ENCODE data around the gene PDE3A.

PDE3A gene

DNA sequence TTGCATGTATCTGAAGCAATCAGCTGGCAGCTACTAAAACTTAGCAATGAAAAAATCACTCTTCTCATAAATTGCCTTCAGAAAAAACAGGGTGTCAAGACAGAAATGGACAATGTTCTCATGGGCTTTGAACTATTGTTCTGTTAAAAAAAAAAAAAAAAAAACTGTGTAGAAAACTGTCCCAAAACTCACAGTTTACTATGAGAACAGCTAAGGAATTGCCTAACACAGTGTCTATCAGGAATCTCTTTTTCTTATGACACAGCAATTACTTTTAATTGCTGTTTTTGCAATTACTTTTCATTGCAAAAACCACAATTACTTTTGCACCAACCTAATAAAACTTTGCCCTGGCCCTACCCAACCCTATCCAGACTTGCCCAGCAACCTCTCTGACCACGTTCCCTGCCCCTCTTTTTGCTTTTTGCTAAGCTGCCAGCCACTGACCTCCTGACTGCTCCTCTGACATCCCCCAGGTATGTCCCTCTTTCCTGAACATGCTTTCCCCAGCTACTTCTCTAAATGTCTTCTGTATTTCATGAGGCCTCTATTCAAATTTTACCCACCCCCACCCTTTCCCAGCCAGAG, 258.8 kb downstream of the PDE3A start:
- no peak for DNase-seq

DNA sequence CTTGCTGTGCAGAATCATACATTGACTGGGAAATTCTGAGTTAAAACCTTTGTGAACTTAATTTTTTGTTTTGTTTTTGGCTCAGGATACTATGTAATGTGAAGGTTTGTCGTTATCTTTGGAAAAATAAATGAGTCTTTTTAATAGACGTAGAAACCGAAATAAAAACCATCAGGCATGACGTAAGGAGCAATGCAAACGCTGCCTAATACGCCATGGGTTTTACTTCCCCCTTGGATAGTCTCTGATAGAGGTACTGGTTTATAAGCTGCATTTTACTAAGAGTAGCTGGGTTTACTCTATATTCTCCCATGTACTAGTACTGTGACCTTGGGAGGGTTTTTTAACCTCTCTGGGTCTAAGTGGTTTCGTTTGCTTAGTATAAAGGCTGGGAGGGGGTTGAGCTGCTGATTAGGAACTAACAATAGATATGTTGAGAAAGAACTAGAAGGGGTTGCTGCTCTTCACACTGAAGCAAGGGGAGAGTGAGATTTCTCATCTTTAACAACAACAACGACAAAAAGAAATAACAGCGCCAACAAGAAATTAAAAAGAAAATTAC, 260.0 kb downstream of the PDE3A start:
- DNase-seq, result no peak

DNA sequence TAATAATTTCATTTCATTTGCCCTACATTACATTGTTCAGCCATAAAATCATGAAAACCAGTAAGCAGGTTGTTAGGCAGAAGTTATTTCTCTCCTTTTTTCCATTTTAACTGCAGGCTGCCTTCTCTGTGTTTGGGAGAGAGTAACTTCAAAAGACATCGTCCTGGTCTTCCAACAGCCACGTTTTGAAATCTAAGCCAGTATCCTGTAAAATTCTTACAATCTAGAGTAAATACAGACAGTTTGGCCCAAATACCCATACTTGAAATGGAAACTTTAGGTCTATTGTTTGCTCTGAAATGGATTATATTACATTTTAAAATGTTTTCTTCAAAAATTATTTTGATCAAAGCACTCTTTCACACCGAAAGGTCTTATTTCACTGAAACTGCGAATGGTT, 260.7 kb downstream of the PDE3A start:
- no peak for DNase-seq

DNA sequence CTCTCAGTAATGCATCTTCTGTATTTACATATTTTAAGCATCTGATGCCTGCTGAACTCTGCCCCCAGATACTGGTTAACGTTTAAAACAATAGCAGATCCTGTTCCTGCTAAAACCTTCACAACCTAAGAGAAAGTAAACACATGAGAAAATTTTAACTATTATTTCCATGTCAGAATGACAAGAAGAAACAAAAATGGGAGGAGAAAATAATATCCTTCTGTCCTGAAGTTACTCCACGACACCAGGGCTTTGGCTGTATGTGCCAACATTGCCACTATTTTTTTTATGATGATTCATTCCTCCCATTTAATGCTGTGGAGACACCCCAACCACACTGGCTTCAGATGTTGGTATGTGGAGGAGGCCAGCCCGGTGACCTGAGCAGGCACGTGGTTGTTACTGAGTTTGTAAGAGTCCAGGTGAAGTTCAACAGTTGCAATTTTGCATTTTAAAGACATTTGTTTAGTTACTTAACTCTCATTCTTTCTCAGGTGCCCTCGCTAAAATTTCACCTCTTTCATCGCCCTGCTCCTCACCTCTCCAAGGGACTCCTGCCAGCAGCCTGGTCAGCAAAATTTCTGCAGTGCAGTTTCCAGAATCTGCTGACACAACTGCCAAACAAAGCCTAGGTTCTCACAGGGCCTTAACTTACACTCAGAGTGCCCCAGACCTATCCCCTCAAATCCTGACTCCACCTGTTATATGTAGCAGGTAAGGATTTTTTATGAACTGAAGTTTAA, 261.2 kb downstream of the PDE3A start:
- DNase-seq, result no peak

DNA sequence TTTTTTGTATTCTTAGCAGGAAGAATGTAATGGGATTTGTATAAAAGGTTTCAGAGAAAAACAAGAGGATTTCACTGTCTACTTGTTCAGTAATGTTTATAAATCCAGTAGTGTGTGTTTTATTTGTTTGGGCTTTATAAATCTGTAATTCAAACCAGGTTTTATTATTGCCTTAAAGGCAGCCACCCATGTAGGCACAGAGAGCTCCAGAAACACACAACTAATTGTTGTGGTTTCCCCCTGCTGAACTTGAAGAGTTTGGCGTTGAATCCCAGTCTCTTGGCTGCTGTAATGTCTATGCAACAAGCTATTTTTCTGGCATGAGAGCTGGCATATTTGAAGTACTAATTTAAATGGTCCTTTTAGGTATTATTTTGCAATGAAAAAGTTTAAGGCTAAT, 263.4 kb downstream of the PDE3A start:
- no peak for DNase-seq

DNA sequence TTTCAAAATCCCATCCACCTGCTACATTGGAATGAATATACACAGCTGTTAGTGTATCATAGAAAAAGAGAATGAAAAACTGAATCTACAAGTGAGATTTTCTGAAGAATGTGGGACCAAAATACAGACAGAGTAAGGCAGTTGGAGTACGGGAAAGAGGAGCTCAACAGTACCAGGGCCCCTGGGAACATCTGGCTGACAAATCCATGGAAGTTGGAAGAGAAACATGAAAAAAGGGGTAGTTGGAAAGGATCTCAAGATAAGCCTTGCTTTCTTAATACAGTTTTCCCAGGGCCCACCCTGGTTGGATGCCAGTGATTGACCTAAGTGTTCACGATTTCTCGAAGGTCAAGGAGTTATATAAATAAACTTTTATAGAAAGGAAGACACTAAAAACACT, 272.8 kb downstream of the PDE3A start:
- DNase-seq, result no peak

DNA sequence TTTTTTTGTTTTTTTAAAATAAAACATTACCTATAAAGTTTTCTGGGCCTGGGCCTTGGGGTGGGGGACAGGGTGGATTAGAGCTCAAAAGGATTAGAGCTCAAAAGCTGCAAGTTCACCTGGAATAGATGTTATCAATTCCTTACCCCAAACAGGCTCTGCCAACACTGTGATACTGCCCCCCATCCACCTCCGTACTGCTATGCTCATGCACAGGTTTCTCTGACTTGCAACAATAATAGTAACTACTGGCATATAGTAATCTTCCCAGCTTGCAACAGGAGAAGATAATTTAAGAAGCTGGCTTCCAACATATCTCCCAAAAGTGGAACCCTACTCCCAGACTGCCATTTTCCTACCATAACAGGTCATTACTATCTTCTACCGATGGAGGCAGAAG, 275.5 kb downstream of the PDE3A start:
- DNase-seq, result no peak

DNA sequence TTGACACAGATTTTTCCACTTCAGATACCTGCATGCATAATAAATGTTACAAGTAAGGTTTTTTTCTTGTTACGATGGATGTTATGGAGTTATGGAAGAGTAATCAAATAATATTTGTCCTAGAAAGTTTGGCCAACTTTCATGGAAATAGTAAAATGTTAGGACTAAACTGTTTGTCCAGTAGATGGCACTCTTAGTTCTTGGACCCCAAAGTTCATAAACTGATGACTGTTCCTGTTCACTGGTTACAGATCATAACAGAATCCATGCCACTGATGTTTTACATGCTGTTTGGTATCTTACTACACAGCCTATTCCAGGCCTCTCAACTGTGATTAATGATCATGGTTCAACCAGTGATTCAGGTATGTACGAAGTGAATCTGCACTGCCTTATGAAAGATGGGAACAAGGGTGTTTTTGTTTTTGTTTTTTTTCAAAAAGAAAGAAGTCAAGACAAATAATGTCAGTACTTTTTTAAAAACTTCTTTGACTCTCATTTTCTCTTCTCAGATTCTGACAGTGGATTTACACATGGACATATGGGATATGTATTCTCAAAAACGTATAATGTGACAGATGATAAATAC, 278.0 kb downstream of the PDE3A start:
- no peak for DNase-seq

DNA sequence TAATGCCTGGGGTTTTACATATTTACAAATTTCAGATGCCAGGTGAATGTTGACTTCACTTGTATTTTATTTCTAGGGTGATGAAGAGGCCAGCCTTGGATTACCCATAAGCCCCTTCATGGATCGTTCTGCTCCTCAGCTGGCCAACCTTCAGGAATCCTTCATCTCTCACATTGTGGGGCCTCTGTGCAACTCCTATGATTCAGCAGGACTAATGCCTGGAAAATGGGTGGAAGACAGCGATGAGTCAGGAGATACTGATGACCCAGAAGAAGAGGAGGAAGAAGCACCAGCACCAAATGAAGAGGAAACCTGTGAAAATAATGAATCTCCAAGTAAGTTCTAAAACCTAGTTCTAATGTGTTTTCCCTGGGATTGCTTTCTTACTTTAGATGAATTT, 285.5 kb downstream of the PDE3A start:
- DNase-seq, result no peak

DNA sequence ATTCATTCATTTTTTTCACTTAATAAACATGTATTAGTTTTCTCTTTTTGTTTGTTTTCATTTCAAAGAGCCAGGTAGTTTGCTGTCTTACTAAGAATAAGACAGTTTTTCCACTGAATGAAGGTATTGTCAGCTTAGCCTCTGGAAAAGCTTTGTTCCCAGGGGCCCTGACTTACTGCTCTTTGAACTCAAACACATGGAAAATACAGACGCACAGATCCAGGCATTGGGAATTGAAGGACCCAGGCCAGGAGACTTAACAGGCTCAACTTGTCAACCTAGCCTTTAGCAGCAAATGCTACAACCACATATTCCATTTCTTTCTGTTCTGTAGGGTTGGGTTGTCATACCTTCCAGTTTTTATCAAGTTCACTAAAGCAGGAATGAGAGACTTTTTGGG, 288.3 kb downstream of the PDE3A start:
- DNase-seq, result no peak

DNA sequence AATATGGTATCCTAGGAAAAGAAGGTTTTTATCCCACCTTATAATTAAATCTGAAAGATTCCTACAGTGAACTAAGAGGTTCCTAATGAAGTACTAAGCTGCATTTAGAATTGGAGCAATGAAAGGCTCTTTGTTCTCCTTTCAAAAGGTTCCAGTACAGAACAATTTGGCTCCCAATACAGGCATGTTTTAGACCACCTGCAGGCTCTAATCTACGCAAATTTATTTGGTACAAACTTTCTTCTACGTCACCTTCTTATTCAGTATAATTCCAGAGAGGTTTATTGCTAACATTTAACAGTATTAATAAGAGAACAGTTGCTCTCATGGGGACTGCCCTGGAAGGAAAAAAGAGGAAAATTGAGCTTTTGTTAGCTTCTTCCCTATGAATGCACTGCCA, 289.2 kb downstream of the PDE3A start:
- DNase-seq, result no peak

DNA sequence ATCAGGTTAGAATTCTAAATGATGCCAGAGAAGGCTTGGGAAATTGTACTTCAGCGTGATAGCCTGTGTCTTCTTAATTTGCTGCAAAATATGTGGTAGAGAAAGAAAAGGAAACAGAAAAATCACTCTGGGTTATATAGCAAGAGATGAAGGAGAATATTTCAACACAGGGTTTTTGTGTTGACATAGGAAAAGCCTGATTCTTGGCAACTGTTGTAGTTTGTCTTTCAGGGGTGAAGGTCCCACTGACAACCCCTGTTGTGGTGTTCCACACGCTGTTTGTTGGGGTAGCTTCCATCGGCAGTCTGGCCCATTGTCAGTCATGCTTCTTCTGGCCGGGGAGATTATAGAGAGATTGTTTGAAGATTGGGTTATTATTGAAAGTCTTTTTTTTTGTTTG, 313.0 kb downstream of the PDE3A start:
- DNase-seq, result no peak

DNA sequence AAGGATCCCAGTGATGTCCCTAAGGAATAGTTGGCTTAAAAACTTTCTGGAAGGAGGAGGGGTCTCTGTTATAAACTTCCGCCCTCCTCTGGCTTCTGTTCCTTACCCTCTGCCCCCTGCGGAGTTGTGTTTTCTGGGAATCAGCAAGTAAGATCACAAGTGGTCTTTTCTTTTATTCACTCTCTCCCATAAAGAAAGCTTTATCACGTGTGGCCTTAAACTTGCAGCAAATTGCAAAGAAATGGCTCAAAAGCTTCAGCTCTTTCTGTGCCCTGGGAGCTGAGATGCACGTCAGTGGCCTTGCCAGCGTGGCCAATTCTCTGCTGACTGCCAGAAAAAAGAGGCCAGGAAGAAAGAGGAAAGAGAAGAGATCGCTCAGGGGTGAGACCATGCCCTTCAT, 326.9 kb downstream of the PDE3A start, which contains the start of gene SLCO1C1:
Gene SLCO1C1, plus strand, starts transcription at position 101 of the 400 bp plus-strand sequence. CDS start 4,245 bp downstream, outside the sequence.
- DNase-seq, result no peak

DNA sequence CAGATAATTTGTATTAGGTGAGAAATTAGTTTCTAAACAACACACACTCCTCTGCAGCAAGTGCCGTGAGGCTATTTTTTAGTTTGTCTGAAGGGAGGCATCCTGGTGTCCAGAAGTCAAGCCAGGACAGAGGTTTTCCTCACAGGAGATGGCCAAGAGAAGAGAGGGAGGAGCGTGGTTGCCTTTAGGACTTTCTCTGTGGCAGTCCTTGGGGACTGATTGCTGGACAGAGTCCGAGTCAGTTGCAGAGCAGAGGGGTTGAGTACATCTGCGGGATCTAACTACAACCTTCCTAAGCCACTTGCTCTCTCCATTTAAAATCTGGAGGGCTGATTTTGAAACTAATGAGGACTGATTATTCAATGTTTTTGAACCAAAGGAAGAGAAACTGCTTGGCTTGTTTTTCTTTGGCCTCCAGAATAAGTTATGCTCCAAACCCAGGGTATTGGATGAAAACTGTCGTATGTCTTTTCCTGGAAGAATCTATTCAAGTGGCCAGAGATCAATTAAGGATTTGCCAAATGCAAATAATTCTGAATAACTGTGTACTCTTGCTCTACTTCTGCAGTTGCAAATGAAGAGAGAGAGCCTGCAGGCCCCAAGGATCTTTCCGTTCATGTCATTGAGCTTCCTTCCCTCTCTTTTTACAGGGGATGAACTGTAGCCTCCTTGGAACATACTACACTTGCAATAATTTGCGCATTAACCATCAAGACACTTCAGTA, 328.0 kb downstream of the PDE3A start:
- no peak for DNase-seq

DNA sequence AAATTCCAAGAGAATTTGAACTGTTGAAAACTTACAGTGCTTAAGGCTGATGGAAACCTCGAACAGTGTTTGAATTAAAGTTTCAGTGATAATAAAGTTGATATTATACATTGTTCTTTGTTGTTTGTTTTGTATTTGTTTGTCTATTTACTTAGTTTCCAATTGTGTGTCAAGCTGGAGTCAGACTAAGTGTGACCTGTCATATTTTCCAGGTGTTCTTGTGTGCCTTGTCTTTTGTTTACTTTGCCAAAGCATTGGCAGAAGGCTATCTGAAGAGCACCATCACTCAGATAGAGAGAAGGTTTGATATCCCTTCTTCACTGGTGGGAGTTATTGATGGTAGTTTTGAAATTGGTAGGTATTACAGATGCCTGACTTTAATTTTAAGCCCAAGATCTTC, 332.8 kb downstream of the PDE3A start:
- no peak for DNase-seq

DNA sequence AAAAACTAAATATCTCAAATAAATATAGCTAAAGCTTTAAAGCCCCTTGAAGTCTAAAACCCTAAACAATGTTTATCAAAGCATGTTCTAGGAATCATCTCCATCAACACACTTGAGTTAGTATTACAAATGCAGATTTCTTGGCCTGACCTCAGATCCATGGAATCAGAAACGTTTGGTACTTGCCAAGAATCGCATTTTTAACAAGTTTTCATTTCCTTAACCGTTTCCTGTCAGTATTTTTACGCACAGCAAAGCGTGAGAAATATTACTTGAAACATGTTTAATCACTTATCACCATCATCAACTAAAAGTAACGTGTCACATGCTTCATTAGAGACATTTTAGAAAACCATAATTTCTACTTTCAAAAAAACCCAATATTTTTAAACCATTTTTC, 336.5 kb downstream of the PDE3A start:
- DNase-seq, result no peak

DNA sequence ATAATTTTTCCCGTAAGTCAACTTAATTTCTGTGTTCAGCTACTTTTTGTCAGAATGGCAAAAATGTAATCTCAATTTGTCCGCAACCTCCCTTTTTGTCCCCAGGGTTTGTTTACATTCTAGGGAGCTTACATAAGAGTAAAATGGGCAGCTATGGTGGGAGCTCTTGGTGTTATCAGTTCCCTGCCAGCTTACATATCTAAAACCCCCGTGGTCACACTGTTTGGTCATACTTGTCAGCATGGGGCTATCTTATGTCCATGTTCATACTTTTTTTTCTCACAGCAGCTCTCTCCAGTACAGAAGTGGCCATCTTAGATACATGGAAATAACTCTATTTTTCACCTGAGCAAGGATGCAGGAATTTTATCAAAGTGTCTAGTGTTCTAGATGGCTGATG, 343.5 kb downstream of the PDE3A start:
- no peak for DNase-seq

DNA sequence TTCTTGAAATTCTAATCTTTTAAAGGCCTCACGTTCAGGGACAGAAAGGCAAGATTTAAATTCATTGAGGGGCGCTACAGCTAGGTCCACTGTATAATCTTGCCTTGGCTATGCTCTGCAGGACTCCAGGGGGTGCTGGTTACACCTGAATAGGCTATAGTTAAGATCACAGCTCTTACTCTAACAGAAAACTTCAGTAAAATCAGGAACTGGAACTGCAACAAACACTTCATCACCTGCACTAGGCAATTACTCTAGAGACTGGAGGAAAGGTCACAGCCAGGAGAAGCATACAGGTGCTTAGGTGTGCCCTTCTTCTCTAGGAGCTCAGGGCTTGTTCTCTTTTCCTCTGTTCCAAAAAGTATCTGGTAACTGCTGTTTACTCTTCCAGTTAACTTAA, 347.7 kb downstream of the PDE3A start:
- DNase-seq, result no peak

DNA sequence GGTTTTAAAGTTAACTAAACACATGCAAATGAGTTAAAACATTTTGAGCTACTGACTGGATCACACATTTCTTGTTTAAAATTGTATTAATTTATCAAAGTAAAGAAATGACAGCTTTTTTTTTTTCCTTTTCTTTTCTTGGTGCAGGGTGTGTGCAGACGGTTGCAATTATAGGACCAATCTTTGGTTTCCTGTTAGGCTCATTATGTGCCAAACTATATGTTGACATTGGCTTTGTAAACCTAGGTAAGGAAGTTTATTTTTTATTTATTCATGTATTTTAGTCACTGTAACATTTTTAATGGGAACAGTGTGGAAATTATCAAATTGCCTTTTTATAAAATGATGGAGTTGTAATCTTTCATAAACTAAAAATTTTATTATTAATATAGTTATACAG, 348.6 kb downstream of the PDE3A start:
- DNase-seq, result no peak

DNA sequence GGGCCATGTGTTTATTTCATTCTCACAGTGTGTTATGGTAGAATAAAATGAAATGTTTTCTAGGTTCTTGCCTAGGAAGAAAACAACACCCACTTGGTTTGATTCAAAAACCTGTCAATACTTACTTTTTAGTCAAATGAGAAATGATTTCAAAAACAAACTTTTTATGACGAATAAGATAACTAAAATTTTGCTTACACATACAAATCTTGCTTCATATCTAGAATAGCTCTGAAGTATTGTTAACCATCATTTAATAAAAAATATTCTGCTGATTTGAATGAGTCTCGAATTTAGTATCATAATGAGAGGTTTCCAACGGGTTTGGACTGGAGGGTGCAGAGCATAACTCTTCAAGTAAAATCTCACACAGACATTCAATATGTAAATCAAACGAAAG, 350.0 kb downstream of the PDE3A start:
- DNase-seq, result no peak

DNA sequence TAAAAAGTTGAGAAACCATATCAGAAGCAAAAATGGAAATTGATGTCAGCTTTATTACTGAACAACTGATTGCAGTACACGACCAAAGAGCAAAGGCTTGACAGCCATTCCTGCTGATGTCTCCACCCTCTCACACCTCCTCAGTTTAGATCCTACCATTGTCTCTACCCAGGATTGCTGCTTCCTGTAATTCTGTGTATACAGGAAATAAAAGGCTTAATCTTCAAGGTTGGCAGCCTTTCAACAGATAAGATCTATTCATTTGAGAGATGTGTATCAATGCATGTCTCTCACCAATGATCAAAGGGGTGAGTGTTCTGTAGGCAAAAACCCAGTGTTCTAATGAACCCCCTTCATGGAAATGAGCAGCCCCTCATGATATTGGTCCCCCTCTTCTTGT, 353.8 kb downstream of the PDE3A start:
- DNase-seq, result no peak

DNA sequence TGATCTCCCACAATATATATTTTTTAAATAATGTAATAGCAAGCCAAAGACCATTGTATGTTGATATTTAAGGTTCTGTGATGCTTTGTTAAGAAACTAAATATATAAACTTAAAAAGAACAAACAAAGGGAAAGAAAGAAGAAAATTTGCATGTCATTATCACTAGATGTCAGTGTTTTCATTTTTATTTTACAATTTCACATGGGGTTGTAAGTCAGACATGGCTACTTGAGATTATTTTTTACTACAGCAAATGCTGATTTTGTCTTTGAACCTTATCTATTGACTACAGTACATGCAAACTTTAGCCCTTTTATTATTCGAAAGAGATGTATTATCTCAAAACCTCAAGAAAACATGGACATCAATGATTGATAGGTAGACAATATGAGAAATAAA, 362.9 kb downstream of the PDE3A start:
- DNase-seq, result no peak

All from activated naive CD4-positive, alpha-beta T cell treated with anti-CD3 and anti-CD28 coated beads, Interleukin-2, amount 50 U/mL, for 16 hours (primary cell).